Spleen (tissue), 7 donors: ENCODE measurements around the gene AHNAK.

ENCODE experiments used
- CTCF ChIP-seq, 11 experiments: fragments of 200-600 bp in 7 of 11; fragments of 450-650 bp in 4 of 11; sonication (generic) in 4 of 11; IDR thresholded peaks in 8 of 11; conservative IDR thresholded peaks in 3 of 11; 1 replicate in 7 of 11; 2 replicates in 4 of 11; pipeline versions ENCODE4 v1.4.0 to v1.8.0; 2016 to 2021; ENCODE audit warnings: antibody characterized with exemption in 11 of 11, inconsistent platforms in 4 of 11, mild to moderate bottlenecking in 1 of 11
- POLR2A ChIP-seq, 3 donors: fragments of 450-650 bp; IDR thresholded peaks; one replicate each; pipeline ENCODE4 v1.5.1; 2017; ENCODE audit warnings: antibody characterized with exemption in 3 of 3, mild to moderate bottlenecking in 1 of 3
- donor health status: DM: no; HTN: no; CAD: no; lungs with moderate emphysema.
- donor health status: DM: no; HTN: no; CAD: no.
- donor health status: DM: no; HTN: no; CAD: no.

- no peak for TF ChIP-seq CTCF (IDR thresholded peaks at IDR 0.05 in 8 of 11, conservative IDR thresholded peaks at IDR 0.05 in 3 of 11)
- no peak for TF ChIP-seq POLR2A (IDR thresholded peaks at IDR 0.05)
Measured at GRCh38 chr11:62419314-62419929, 127.2 kb downstream of the AHNAK start.
